ENCODE results near the gene MROH8. TPM values are rescaled to one million over a fixed set of nuclear protein-coding genes. Genes with fewer than 3 reads are reported as not detected.

MROH8 gene
- total RNA-seq, 1 experiment from 2014 or later = 1.4 TPM

DNA sequence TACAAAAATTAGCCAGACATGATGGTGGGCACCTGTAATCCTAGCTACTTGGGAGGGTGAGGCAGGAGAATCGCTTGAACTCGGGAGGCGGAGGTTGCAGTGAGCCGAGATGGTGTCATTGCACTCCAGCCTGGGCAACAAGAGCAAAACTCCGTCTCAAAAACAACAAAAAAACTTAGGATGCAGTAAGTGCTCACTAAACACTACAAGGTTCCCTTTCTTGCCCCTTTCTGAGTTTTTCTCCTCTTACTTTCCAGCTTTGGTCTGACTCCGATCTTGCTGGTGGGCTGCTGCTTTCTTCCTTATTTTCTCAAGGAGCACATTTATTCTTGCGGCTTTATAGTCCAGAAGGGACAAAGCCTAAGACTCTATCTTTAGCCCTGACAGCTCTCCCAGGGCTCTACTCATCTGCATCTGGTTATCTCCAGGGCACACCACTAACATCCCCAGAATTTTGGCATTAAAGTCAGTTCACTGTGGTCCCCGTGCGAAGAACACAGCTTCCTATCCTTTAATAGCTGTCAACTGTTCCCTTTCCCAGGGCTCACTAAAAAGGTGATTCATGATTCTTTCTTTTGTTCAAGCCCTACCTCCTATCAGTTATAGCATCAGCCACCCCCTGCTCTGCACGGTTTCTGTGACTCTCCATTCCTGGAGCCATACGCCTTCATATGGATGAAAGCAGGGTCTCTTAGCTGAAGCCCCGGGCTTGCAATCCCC lies 17.4 kb downstream of the MROH8 start:
- TF ChIP-seq, protein P1, sequence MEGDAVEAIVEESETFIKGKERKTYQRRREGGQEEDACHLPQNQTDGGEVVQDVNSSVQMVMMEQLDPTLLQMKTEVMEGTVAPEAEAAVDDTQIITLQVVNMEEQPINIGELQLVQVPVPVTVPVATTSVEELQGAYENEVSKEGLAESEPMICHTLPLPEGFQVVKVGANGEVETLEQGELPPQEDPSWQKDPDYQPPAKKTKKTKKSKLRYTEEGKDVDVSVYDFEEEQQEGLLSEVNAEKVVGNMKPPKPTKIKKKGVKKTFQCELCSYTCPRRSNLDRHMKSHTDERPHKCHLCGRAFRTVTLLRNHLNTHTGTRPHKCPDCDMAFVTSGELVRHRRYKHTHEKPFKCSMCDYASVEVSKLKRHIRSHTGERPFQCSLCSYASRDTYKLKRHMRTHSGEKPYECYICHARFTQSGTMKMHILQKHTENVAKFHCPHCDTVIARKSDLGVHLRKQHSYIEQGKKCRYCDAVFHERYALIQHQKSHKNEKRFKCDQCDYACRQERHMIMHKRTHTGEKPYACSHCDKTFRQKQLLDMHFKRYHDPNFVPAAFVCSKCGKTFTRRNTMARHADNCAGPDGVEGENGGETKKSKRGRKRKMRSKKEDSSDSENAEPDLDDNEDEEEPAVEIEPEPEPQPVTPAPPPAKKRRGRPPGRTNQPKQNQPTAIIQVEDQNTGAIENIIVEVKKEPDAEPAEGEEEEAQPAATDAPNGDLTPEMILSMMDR (IDR thresholded peaks at IDR 0.05; ENCODE audit: unreplicated experiment) = no peak
- Mint-ChIP-seq H3K9me3 (ENCODE audit: low read depth, unreplicated experiment) (no peaks in the 10 kb centered on the region), H3K36me3 (ENCODE audit: insufficient read depth, unreplicated experiment) (no peaks in the 10 kb centered on the region), H3K4me3 (ENCODE audit: low read depth, unreplicated experiment) (no peak overlapping the region), H3K27me3 (ENCODE audit: unreplicated experiment) (peaks cover 70% of the 10 kb centered on the region), H3K27ac (ENCODE audit: unreplicated experiment) (no peak overlapping the region), H3K4me1 (ENCODE audit: low read depth, unreplicated experiment) (no peaks in the 10 kb centered on the region)
- CTCF ChIA-PET = interaction anchor here (1.4 kb wide), 1 partner anchor 34 kb away, joined by 3 read pairs; no protein-coding TSS in a partner anchor
- no peak for DNase-seq
- BruUV-seq (replicated peaks) = no TSS peak
- intact Hi-C loops (cut with micrococcal nuclease; ENCODE audit: unreplicated experiment) = no loop called here

DNA sequence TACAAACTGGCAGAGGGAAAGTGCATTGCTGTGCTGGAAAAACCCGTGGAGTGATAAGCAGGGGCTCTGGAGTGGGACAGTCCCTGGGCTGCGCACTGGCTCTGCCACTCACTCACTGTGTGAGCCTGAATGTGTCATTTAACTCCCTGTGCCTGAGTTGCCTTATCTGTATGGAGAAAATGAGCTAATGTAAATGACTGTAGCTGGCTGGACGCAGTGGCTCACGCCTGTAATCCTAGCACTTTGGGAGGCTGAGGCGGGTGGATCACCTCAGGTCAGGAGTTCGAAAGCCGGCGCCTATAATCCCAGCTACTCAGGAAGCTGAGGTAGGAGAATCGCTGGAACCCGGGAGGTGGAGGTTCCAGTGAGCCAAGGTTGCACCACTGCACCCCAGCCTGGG lies 18.7 kb downstream of the MROH8 start:
- H3K9me3 Mint-ChIP-seq (ENCODE audit: low read depth, unreplicated experiment) = no peaks in the 10 kb centered on the region
- no peaks in the 10 kb centered on the region for H3K36me3 Mint-ChIP-seq (ENCODE audit: insufficient read depth, unreplicated experiment)
- no peak overlapping the region for H3K4me3 Mint-ChIP-seq (ENCODE audit: low read depth, unreplicated experiment)
- no peak overlapping the region for H3K27ac Mint-ChIP-seq (ENCODE audit: unreplicated experiment)
- no TSS peak for BruUV-seq (replicated peaks)
- TF ChIP-seq, protein P1 (IDR thresholded peaks at IDR 0.05; ENCODE audit: unreplicated experiment) = no peak
- no peaks in the 10 kb centered on the region for H3K4me1 Mint-ChIP-seq (ENCODE audit: low read depth, unreplicated experiment)
- peaks cover 70% of the 10 kb centered on the region for H3K27me3 Mint-ChIP-seq (ENCODE audit: unreplicated experiment)
- intact Hi-C loops (cut with micrococcal nuclease; ENCODE audit: unreplicated experiment) = no loop called here
- no peak for DNase-seq
- CTCF ChIA-PET = no interaction called here

DNA sequence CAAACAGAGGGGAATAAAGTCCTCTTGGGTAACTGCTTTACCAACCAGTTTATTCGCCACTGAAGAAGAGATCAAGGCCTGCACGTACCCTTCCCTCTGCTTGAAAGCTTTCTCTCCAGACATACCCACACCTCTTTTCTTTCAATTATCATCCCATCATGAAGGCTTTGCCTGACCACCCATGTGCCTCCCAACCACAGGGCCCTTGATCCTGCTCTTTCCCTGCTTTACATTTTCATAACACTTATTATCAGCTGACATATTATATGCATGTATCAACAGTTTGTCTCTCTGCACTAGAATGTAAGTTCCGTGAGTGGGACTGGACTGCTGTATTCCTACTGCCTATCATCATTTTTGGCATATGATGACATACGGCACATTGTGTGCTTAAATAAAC lies 21.1 kb downstream of the MROH8 start:
- no peak overlapping the region for H3K4me3 Mint-ChIP-seq (ENCODE audit: low read depth, unreplicated experiment)
- H3K36me3 Mint-ChIP-seq (ENCODE audit: insufficient read depth, unreplicated experiment) = no peaks in the 10 kb centered on the region
- TF ChIP-seq, protein P1 (IDR thresholded peaks at IDR 0.05; ENCODE audit: unreplicated experiment) = no peak
- H3K27me3 Mint-ChIP-seq (ENCODE audit: unreplicated experiment) = peaks cover 60% of the 10 kb centered on the region
- intact Hi-C loops (cut with micrococcal nuclease; ENCODE audit: unreplicated experiment) = no loop called here
- no TSS peak for BruUV-seq (replicated peaks)
- no peaks in the 10 kb centered on the region for H3K9me3 Mint-ChIP-seq (ENCODE audit: low read depth, unreplicated experiment)
- no peak for DNase-seq
- H3K27ac Mint-ChIP-seq (ENCODE audit: unreplicated experiment) = no peak overlapping the region
- CTCF ChIA-PET = interaction anchor here (0.6 to 0.9 kb wide), 2 partner anchors 22 to 127 kb away, joined by 3 to 5 read pairs; no protein-coding TSS in a partner anchor
- H3K4me1 Mint-ChIP-seq (ENCODE audit: low read depth, unreplicated experiment) = no peaks in the 10 kb centered on the region

DNA sequence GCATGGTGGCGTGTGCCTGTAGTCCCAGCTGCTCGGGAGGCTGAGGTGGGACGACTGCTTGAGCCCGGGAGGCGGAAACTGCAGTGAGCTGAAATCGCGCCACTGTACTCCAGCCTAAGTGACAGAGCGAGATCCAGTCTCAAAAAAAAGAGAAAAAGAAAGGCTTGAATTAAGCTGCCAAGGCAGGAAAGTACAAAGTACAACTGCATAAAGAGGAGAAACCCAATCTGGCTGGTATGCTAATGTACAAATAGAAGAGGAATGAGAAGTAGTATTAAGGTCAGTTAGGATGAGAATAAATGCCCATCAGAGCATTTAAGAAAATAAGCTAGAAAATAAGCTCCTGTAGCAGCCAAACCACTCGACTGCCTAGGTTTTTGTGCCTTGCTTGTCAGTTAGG lies 23.4 kb downstream of the MROH8 start:
- BruUV-seq (replicated peaks) = no TSS peak
- CTCF ChIA-PET = interaction anchor here (0.6 to 0.8 kb wide), 2 partner anchors 11 to 16 kb away, joined by 3 to 4 read pairs; no protein-coding TSS in a partner anchor
- TF ChIP-seq, protein P1 (IDR thresholded peaks at IDR 0.05; ENCODE audit: unreplicated experiment) = no peak
- intact Hi-C loops (cut with micrococcal nuclease; ENCODE audit: unreplicated experiment) = no loop called here
- Mint-ChIP-seq H3K27me3 (ENCODE audit: unreplicated experiment) (peaks cover 37% of the 10 kb centered on the region), H3K4me3 (ENCODE audit: low read depth, unreplicated experiment) (no peak overlapping the region), H3K27ac (ENCODE audit: unreplicated experiment) (no peak overlapping the region), H3K36me3 (ENCODE audit: insufficient read depth, unreplicated experiment) (no peaks in the 10 kb centered on the region), H3K9me3 (ENCODE audit: low read depth, unreplicated experiment) (no peaks in the 10 kb centered on the region), H3K4me1 (ENCODE audit: low read depth, unreplicated experiment) (no peaks in the 10 kb centered on the region)
- DNase-seq = no peak
